Subcutaneous adipose tissue (tissue), 4 donors: ENCODE data around the gene THUMPD3. TPM values are rescaled to one million over a fixed set of nuclear protein-coding genes. Genes with fewer than 3 reads are reported as not detected.

Experiments
- total RNA-seq, 4 donors: library from RNA; depleted of rRNA; stranded (reverse); fragments of >200 nt; gene quantifications; one replicate each; pipeline ENCODE4 v1.1.0, GENCODE V29; 2016
- TF ChIP-seq, protein P1 (sequence below): fragments of 450-650 bp; IDR thresholded peaks from one replicate; pipeline ENCODE4 v1.5.1; 2016; ENCODE audit warnings: low read depth, mild to moderate bottlenecking, control low read depth, antibody characterized with exemption, moderate library complexity

THUMPD3 gene, protein sequence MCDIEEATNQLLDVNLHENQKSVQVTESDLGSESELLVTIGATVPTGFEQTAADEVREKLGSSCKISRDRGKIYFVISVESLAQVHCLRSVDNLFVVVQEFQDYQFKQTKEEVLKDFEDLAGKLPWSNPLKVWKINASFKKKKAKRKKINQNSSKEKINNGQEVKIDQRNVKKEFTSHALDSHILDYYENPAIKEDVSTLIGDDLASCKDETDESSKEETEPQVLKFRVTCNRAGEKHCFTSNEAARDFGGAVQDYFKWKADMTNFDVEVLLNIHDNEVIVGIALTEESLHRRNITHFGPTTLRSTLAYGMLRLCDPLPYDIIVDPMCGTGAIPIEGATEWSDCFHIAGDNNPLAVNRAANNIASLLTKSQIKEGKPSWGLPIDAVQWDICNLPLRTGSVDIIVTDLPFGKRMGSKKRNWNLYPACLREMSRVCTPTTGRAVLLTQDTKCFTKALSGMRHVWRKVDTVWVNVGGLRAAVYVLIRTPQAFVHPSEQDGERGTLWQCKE
- 10 to 100 TPM; 20.7 to 53.8 (median 23.4) TPM for total RNA-seq

DNA sequence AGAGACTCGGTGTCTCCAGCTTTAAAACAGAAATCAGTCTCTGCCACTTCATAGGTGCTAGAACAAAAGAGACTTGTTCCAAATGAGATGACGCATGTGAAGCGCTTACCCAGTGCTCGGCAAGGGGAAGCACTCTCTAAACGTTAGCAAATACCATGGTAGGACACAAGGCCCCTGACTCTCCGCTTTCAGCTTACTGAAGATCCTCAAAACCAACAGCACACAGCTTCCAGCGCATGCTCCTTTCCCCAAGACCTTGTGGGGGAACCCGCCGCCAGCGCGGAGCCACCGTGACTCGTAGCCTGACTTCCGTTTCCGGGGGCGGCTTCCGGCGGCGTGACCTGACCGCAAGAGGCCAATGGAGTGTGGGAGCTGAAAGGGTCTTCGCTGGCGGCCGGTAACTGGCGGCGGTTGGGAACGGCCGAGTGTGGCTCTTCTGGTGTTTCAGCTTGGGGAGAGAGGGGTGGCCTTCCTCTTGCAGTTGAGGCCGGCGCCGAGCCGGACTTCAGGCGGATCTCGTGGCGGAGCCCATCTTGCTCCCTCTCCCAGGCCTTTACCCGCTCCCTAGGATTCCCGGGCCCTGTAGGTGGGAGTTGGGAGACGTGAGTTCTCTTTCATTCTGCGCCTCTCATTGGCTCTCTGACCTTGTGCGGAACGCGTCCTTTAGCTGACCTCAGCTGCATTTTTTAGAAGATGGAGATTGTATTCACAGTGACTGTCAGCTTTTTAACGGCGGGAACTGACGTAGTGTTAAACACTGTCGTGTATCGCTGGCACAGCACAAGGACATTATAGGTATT lies at the start of gene THUMPD3:
Gene THUMPD3 (plus strand): TSS at position 324 of the 800 bp plus-strand sequence. CDS start 2,015 bp downstream, outside the sequence.
- TF ChIP-seq, protein P1, sequence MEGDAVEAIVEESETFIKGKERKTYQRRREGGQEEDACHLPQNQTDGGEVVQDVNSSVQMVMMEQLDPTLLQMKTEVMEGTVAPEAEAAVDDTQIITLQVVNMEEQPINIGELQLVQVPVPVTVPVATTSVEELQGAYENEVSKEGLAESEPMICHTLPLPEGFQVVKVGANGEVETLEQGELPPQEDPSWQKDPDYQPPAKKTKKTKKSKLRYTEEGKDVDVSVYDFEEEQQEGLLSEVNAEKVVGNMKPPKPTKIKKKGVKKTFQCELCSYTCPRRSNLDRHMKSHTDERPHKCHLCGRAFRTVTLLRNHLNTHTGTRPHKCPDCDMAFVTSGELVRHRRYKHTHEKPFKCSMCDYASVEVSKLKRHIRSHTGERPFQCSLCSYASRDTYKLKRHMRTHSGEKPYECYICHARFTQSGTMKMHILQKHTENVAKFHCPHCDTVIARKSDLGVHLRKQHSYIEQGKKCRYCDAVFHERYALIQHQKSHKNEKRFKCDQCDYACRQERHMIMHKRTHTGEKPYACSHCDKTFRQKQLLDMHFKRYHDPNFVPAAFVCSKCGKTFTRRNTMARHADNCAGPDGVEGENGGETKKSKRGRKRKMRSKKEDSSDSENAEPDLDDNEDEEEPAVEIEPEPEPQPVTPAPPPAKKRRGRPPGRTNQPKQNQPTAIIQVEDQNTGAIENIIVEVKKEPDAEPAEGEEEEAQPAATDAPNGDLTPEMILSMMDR, result no peak

DNA sequence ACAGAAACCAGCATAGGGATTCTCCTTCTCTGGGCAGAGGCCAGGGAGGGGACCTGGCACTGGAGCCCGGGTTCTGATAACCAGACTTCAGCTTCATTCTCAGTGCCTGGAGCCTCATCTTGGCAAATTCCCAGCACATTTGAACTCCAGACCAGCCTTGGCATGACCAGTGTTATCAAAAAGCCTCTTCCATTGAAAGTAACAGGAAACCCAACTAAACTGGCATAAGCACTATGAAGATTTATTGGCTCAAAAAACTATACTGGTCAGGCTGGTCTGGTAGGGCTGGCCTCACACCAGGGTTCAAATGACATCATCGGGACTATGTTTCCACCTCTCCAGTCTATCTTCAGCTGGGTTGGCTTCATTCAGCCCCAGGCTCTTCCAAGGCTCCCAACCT lies 48.1 kb upstream of the THUMPD3 start:
- TF ChIP-seq, protein P1, result no peak

DNA sequence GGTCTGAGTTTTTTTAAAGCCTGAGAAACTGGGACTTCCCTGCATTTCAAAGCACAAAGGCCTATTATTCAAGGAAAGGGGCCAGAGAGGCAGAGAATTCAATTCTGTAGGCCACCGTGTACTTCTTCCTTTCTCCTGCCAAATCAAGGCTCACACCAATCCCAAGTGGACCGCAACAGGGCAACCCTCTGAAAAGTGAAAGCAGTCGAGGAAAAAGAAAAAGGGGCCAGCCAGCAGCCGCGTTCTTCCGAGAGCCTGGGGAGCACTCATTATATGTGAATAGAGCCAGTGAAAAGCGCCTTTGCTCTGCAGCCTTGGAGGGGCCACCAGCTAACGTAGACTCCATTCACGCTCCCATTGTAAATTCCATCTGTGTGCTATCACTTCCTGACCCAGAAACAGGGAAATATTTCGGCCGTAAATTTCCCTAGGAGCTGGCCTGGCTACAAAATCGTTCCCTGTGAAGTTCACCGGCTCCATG lies 45.9 kb upstream of the THUMPD3 start:
- TF ChIP-seq, protein P1, result no peak

DNA sequence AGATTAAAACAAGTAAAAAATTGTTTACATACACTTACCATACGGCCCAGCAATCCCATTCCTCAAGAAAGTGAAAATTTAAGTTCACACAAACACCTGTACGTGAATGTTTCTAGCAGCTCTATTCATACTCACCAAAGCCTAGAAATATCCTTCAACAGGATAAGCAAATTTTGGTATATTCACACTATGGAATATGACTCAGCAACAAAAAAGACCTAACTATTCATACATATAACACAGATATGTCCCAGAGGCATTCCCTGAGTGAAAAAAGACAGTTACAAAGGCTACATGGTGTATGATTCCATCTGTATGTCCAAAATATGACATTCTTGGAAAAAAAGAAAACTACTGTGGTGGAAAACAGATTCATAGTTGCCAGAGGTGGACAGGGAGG lies 40.1 kb upstream of the THUMPD3 start:
- TF ChIP-seq, protein P1, result no peak

DNA sequence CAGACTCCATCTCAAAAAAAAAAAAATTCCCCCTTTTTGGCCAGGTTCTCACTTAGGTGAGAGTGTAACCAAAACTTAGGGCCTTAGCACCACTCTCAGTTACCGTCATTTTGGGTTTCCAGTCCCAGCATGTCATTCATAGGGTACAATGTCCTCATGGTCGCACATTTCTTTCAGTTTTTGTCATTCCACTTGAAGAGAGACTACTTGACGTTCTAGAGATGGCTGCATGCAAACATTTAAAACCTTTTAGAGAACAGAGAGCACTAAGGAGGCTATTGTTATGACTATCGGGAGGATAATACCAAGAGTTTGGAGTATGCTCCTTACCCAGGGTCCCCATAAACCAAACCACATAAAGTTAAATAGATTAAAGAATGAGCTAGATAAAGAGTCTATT lies 37.9 kb upstream of the THUMPD3 start:
- TF ChIP-seq, protein P1, result no peak

DNA sequence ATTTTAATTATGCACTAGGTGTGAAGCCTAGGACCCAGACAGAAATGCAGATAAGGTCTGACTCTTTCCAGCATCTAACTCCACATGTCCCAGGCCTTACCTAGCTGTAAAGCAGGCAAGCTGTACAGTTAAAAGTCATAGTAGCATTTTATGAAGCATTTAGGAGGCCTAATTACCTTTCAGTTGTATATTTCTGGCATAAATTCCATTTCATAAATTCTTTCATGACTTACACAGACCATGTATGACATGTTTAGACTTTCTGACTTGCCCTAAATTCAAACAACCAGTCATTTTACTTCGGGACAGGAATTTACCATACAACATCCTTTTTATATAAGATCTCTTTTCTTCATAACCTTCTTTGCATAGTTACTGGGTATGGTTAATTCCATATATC lies 35.3 kb upstream of the THUMPD3 start:
- TF ChIP-seq, protein P1, result no peak

DNA sequence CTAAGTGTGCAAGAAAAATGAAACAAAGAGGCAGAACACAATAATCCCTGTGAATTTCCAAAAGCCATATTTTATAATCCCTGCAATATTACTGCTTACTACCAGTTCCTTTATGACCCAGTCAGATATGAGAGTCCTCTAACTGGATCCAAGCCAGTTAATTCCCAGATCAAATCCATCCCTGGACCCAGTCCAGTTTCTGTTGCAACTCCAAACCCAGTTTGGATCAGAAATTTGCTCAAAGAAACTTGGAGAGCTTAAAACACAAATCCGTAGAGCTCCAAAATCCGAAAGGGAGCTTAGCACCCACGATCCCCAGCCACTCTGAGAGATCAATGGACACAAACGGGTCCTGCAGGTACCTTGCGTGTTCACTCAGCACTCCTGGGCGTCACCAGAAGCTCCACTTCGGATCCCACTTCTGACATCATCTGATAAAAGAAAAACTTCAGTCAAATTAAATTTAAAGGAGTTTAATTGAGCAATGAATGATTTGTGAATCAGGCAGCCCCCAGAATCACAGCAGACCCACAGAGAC lies 32.6 kb upstream of the THUMPD3 start:
- TF ChIP-seq, protein P1, result no peak
